Measurements from ENCODE around the gene NAP1L4.

NAP1L4 gene

DNA sequence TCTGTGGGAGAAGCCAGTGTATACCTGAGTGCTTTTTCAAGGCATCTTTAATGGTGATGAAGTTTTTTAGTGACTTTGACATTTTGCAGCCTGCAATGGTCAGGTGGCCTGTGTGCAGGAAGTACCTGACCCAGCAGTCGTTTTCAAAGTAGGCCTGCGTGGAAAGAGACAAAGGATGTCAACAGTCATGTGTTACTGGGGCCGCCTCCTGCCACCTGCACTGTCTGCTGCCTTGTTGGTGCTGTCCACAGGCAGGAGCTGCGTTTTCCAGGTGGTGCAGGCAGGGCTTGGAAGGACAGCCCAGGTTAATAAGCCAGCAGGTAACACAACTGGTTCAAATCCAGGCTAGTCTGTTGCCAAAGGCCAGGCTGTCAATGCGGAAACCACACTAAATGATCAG, 26.5 kb upstream of the NAP1L4 start:
- no peak for DNase-seq (ENCODE audit: extremely low read depth, low read depth)
- TF ChIP-seq, protein P1, sequence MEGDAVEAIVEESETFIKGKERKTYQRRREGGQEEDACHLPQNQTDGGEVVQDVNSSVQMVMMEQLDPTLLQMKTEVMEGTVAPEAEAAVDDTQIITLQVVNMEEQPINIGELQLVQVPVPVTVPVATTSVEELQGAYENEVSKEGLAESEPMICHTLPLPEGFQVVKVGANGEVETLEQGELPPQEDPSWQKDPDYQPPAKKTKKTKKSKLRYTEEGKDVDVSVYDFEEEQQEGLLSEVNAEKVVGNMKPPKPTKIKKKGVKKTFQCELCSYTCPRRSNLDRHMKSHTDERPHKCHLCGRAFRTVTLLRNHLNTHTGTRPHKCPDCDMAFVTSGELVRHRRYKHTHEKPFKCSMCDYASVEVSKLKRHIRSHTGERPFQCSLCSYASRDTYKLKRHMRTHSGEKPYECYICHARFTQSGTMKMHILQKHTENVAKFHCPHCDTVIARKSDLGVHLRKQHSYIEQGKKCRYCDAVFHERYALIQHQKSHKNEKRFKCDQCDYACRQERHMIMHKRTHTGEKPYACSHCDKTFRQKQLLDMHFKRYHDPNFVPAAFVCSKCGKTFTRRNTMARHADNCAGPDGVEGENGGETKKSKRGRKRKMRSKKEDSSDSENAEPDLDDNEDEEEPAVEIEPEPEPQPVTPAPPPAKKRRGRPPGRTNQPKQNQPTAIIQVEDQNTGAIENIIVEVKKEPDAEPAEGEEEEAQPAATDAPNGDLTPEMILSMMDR (IDR thresholded peaks at IDR 0.05; ENCODE audit: low read depth, low read length), result no peak

DNA sequence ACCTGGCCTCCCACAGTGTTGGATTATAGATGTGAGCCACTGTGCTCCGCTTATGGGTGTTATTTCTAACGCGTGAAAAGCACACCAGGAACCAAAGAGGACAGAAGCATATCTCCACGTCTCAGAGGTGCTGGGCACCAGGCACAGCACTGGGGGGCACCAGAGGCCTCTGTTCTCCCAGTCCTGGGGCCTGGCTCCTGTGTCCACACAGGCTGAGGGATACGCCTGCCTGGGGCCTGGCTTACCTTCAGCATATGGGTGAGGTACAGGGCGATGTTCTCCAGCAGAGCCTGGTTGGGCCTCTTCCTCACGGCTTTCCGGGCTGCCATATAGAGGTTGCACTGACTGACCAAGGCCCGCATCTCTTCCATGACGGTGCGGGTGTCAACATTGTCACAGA, 24.7 kb upstream of the NAP1L4 start:
- TF ChIP-seq, protein P1 (IDR thresholded peaks at IDR 0.05; ENCODE audit: low read depth, low read length), result no peak
- DNase-seq (ENCODE audit: extremely low read depth, low read depth), result no peak

DNA sequence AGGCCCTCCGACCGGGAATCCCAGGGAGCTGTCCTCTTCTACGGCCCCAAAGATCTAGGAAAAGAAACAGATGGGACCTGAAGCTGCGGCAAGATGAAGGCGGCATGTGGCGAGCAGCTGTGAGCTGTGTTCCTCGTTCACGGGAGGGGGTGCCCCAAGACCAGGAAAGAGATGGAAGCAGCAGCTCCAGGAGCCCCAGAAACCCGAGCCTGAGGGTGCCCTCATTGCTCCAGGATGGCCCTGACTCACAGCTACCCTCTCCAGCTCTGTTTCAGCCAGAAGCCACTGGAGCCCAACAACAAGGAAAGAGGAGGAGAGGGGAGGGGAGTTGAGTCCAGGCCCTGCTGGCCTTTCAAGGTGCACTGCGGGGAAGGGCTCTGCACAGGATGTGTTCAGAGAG, 23.7 kb upstream of the NAP1L4 start:
- DNase-seq (ENCODE audit: extremely low read depth, low read depth), result no peak
- TF ChIP-seq, protein P1 (IDR thresholded peaks at IDR 0.05; ENCODE audit: low read depth, low read length), result no peak

DNA sequence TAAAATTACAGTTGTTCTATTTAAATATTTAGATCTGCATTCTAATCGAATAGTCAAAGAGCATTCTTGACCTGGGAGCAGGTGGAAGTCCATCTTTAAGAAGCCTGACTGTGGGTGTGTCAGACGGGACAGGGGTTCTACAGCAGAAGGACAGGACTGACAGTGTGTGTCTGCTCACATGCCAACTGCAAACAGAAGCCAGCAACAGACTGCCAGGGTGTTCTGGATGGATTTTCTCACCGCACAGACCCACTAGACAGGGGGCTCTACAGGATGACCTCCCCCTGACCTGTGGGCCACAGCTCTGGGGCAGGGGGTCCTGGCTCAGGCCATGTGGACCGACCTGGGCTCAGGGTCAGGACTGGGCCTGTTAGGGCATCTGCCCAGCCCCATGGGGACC, 22.8 kb upstream of the NAP1L4 start:
- TF ChIP-seq, protein P1 (IDR thresholded peaks at IDR 0.05; ENCODE audit: low read depth, low read length), result no peak
- DNase-seq (ENCODE audit: extremely low read depth, low read depth), result no peak

DNA sequence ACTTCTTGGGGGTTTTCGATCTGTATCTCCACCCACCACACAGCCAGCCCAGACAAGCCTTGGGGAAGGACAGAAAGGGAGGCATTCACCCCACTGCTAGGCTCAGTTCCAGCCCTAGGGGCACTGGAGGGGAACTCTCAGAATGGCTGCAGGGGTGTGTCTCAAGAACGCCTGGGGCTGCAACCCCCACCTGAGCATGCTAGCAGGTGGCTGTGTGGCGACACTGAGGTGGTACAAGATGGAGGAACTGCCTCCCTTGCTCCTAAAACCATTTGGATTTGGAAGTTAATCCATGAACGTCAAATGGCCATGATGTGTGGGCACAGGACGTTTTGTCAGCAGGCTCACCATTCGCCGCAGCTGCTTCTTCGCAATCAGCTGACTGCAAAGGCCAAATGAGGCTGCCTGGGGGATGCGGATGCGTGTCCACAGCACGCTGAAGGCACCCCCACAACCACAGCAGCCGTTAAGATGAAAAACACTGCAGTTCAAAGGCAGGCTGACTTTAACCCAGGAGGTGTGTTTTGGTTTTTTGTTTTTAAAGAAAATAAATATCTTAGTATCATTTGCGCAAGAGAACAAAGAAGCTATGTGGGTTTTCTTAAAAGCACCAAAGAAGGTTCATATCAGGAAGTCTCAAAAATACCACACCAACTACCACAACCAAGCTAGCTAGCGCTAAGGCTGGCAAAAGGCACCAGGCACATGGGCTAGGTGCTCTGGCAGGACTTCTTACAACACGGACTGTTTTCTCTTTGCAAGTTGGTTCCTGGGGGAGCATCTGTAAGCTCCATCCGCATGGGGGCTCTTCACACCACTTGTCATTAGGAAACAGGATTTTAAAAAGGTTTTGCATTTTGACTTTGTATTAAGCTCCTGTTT, 22.2 kb upstream of the NAP1L4 start:
- TF ChIP-seq, protein P1 (IDR thresholded peaks at IDR 0.05; ENCODE audit: low read depth, low read length), result no peak
- no peak for DNase-seq (ENCODE audit: extremely low read depth, low read depth)

DNA sequence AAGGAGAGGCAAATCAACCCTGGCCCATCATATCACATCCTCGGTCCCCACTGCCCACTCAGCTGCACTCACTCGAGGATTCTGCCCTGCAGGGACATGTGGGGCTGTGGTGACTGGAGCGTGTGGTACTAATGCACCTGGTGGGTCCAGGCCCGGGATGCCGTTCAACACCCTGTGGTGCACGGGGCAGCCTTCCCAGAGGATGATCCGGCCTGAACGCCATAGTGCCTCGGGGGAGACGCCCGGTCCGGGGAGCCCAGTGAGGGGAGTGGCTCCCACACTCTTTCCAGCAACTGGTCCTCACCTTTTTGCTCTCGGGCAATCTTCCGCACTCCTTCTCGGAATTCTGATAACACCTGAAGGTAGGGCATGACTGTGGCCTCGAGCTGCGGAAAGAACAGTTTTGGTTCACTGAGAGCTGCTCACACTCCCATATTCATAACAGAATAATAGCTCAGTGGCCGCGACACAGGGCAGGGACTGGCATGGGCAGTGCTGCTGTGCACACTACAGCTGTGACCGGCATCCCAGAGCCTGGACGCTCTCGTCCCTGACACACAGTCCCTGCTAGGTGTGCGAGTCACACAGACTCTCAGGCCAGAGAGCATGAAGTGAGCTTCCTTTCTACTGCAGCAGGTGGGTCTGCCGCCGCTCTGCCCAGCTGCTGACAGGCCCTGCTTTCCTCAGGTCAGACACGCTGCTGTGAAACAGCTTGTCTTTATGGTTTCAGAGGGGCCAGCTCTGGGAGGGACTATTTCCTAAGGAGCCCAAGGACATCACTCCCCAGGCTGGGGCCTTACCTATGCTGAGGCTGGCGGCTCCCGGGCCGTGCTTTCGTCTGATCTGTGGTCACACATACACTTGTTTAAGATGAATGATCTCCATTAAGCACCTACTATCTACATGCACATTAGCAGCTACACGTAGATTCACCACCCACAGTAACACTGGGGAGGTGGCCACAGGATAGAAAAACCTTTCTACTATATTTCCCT, 20.1 kb upstream of the NAP1L4 start:
- TF ChIP-seq, protein P1 (IDR thresholded peaks at IDR 0.05; ENCODE audit: low read depth, low read length), result no peak

More for the DNA sequence above, 20.1 kb upstream of the NAP1L4 start:
- no peak for DNase-seq (ENCODE audit: extremely low read depth, low read depth)

All from AG09319 (cell line).